Neutrophil (primary cell): ENCODE measurements around the gene ARL14EP.

Experiments
- H3K27ac ChIP-seq: fragments of 200-600 bp; sonication (generic); 2 replicates; pipeline ENCODE4 v1.5.1; 2016; ENCODE audit warnings: mild to moderate bottlenecking, moderate library complexity
- H3K27me3 ChIP-seq: fragments of 200-600 bp; sonication (generic); 2 replicates; pipeline ENCODE4 v1.6.0; 2016; ENCODE audit warnings: mild to moderate bottlenecking
- H3K36me3 ChIP-seq: fragments of 200-600 bp; sonication (generic); 2 replicates; pipeline ENCODE4 v1.5.1; 2017
- H3K4me1 ChIP-seq, 2 experiments: fragments of 200-600 bp in 1 of 2; sonication (generic) in 1 of 2; 1 replicate in 1 of 2; 2 replicates in 1 of 2; pipeline versions ENCODE4 v1.5.1 to v1.6.1; 2013 to 2016; ENCODE audit warnings: low read depth in 1 of 2, low read length in 1 of 2, mild to moderate bottlenecking in 1 of 2, moderate library complexity in 1 of 2; ENCODE audit not compliant: control insufficient read depth in 1 of 2, insufficient read depth in 1 of 2
- H3K4me3 ChIP-seq, 2 experiments: fragments of 200-600 bp in 1 of 2; sonication (generic) in 1 of 2; 1 replicate in 1 of 2; 2 replicates in 1 of 2; pipeline ENCODE4 v1.5.1; 2013 to 2016; ENCODE audit warnings: low read depth in 1 of 2, low read length in 1 of 2, mild to moderate bottlenecking in 1 of 2, moderate library complexity in 1 of 2
- H3K9me3 ChIP-seq: fragments of 200-600 bp; sonication (generic); 2 replicates; pipeline ENCODE4 v1.5.1; 2016
- TF ChIP-seq, protein P1 (sequence below): fragments of 200-600 bp; sonication (generic); IDR thresholded peaks from 2 replicates; pipeline ENCODE4 v1.5.1; 2016; ENCODE audit warnings: antibody characterized with exemption

Gene ARL14EP

DNA sequence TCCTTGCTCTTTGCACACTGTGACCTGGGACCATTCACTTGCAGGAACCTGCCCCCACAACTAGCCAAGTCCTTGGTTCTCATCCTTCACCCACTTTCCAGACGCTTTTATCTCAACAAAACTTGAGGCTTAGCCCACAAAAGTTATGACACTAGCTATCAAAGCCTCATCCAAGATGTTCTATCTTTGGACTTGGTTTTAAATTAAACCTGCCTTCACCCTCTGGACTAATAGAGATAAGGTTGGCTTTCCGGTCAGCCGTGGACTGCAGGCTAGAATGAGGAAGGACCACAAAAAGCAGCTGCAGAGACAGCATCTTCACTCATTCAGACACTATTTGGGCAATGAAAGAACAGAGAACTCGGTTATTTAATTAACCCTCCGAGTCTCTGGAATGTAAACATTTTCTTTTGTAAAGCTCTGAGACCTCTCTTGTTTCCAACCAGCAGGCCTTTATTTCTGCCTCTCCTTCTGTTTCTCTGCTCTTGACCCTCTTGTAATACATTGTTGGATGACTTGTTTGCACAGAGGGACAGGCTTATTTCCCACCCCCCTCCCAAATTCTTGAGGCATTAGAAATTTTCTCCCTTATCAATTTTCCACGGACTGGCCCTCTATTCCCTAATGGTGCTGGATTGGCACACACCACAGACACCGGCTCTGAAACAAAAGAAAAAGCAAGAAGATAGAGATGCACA lies 41.4 kb downstream of the ARL14EP start:
- Histone ChIP-seq H3K36me3 (no peaks in the 10 kb centered on the region), H3K9me3 (no peaks in the 10 kb centered on the region), H3K4me1 (no peaks in the 10 kb centered on the region), H3K27ac (no peak overlapping the region), H3K4me3 (no peak overlapping the region), H3K27me3 (no peaks in the 10 kb centered on the region)
- TF ChIP-seq, protein P1, sequence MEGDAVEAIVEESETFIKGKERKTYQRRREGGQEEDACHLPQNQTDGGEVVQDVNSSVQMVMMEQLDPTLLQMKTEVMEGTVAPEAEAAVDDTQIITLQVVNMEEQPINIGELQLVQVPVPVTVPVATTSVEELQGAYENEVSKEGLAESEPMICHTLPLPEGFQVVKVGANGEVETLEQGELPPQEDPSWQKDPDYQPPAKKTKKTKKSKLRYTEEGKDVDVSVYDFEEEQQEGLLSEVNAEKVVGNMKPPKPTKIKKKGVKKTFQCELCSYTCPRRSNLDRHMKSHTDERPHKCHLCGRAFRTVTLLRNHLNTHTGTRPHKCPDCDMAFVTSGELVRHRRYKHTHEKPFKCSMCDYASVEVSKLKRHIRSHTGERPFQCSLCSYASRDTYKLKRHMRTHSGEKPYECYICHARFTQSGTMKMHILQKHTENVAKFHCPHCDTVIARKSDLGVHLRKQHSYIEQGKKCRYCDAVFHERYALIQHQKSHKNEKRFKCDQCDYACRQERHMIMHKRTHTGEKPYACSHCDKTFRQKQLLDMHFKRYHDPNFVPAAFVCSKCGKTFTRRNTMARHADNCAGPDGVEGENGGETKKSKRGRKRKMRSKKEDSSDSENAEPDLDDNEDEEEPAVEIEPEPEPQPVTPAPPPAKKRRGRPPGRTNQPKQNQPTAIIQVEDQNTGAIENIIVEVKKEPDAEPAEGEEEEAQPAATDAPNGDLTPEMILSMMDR = no peak

DNA sequence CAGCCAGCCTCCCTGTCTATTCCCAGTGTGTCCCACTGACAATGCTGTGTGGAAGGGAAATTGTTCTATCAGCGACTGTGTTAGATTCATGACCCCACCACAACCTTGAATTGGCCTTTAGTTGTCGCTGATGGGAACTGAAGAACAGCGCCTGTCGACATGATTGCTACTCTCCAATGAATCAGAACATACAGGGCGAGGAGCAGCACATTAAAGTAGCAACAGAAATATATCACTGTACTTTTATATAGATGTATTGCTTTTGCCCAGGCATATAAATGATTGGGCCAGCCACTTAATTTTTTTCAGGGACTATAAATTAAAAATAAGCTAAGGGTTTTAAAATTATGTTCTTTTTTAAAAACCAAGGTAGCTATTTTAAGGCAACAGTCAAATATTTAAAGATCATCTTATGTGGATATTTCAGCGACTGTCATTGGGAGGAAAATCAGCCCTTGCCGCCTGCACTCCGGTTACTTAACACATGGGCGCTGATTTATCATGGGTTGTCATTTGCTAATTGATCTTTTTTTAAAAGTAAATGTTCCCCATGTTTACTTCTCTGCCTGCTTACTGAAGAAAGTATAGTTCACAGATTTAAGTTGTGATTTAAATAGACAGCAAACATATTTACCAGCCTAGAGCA lies 42.1 kb downstream of the ARL14EP start:
- Histone ChIP-seq H3K27me3 (no peaks in the 10 kb centered on the region), H3K4me1 (no peaks in the 10 kb centered on the region), H3K36me3 (no peaks in the 10 kb centered on the region), H3K27ac (no peak overlapping the region), H3K4me3 (no peak overlapping the region), H3K9me3 (no peaks in the 10 kb centered on the region)
- TF ChIP-seq, protein P1 = no peak

DNA sequence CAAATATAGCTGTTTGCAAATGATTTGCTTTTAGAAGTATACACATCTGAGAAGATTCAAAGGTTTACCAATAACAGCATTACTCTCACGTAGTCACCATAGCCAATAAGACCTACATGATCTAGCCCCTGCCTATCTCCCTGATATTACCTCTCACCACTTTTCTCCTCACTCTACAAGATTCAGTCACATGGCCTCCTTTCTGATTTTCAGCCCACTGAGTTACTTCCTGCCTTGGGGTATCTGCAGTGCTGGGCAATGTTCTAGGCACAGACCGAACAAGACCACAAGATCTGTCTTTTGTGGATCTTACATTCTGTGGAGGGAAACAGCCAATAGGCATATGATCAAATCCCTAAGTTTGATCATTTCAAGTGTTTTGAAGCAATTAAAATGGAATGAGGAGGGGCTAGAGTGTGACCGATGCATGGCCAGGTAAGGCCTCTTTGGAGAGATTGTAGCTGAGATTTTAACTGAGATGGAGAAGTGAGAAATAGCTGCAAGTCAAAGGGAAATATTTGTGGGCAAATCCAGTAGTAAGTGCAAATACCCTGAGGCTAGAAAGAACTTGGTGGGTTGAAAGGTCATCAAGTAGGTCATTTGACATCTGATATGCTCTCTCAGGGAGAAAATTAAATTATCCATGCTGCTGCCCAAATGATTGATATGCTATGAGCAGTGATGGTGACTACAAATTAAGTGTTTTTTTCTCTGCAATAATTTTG lies 43.1 kb downstream of the ARL14EP start:
- H3K4me1 ChIP-seq = no peaks in the 10 kb centered on the region
- H3K27me3 ChIP-seq = no peaks in the 10 kb centered on the region
- no peak overlapping the region for H3K4me3 ChIP-seq
- TF ChIP-seq, protein P1 = no peak
- no peaks in the 10 kb centered on the region for H3K9me3 ChIP-seq
- no peaks in the 10 kb centered on the region for H3K36me3 ChIP-seq
- no peak overlapping the region for H3K27ac ChIP-seq

DNA sequence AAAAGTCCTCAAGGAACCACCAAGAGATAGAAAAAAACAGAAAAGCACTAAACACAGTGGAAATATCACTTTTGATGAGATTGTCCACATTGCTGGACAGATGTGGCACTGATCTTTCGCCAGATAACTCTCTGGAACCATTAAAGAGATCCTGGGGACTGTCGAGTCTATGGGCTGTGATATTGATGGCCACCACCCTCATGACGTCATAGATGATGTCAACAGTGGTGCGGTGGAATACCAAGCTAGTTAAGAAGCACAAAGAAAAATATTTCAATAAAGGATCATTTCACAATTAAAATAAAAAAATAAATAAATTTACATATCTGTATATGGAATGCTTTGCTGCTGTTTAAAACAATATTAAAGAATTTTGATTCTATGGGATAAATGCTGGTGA lies 45.5 kb downstream of the ARL14EP start:
- Histone ChIP-seq H3K36me3 (no peaks in the 10 kb centered on the region), H3K4me3 (no peak overlapping the region), H3K9me3 (no peaks in the 10 kb centered on the region), H3K27ac (no peak overlapping the region), H3K4me1 (no peaks in the 10 kb centered on the region), H3K27me3 (no peaks in the 10 kb centered on the region)
- TF ChIP-seq, protein P1 = no peak

DNA sequence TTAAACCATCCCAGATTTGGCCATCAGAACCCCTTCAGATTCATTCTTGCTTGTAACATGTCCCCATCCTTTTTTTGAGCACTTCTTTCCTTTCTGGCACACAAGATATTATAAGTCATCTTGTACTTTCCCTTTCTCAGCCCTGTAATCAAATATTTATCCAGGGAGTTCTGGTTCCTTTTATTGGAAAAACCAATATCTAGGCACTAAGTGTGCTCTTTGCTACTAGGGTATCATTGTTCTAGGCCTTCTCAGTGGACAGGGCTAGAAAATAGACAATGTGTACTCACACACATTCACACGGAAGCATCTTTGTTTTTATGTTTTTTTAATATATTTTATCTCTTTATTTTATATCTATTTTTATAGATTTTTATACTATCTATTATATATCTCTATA lies 47.3 kb downstream of the ARL14EP start:
- no peak overlapping the region for H3K4me3 ChIP-seq
- H3K36me3 ChIP-seq = no peaks in the 10 kb centered on the region
- TF ChIP-seq, protein P1 = no peak
- no peak overlapping the region for H3K27ac ChIP-seq
- H3K27me3 ChIP-seq = no peaks in the 10 kb centered on the region
- H3K4me1 ChIP-seq = no peaks in the 10 kb centered on the region
- no peaks in the 10 kb centered on the region for H3K9me3 ChIP-seq
